Neural cell (in vitro differentiated cells): ENCODE results near the gene LPP. TPM values are rescaled to one million over a fixed set of nuclear protein-coding genes. Genes with fewer than 3 reads are reported as not detected.
"Not testable (repeated sequence)": the region's sequence is repeated elsewhere in the genome, so short reads cannot be mapped to it uniquely, and the experiment has no call there.

ENCODE experiments used
- H2AFZ ChIP-seq: fragments of 200-600, 300-800 bp; sonication (generic), shearing (Covaris generic); 2 replicates; pipeline ENCODE4 v1.6.0; 2014; ENCODE audit warnings: low read depth, mild to moderate bottlenecking, antibody characterized with exemption, low read length, moderate library complexity
- H3F3A ChIP-seq: fragments of 200-600 bp; shearing (Covaris generic); 2 replicates; pipeline ENCODE4 v1.6.1; 2016; ENCODE audit warnings: mild to moderate bottlenecking, moderate library complexity, mixed read lengths, antibody characterized with exemption, low read length; ENCODE audit not compliant: insufficient read depth, poor library complexity, severe bottlenecking
- H3K27ac ChIP-seq: fragments of 200-600, 300-800 bp; sonication (generic), shearing (Covaris generic); 2 replicates; pipeline ENCODE4 v1.5.1; 2014; ENCODE audit warnings: mild to moderate bottlenecking, low read length, moderate library complexity
- H3K27me3 ChIP-seq: fragments of 300-800, 200-600 bp; sonication (generic), shearing (Covaris generic); 2 replicates; pipeline ENCODE4 v1.6.0; 2014; ENCODE audit warnings: mild to moderate bottlenecking, low read depth, low read length, moderate library complexity; ENCODE audit not compliant: insufficient read depth
- H3K36me3 ChIP-seq: fragments of 300-800, 200-600 bp; sonication (generic), shearing (Covaris generic); 2 replicates; pipeline ENCODE4 v1.5.1; 2014; ENCODE audit warnings: mild to moderate bottlenecking, antibody characterized with exemption, low read length, moderate library complexity; ENCODE audit not compliant: insufficient read depth
- H3K4me2 ChIP-seq: fragments of 300-800, 200-600 bp; sonication (generic), shearing (Covaris generic); 2 replicates; pipeline ENCODE4 v1.6.0; 2014; ENCODE audit warnings: mild to moderate bottlenecking, low read length
- H3K4me3 ChIP-seq: fragments of 300-800, 200-600 bp; sonication (generic), shearing (Covaris generic); 2 replicates; pipeline ENCODE4 v1.5.1; 2014; ENCODE audit warnings: mild to moderate bottlenecking, low read length, moderate library complexity
- H3K79me2 ChIP-seq: fragments of 200-600 bp; shearing (Covaris generic); replicated peaks from 2 replicates; pipeline ENCODE4 v1.6.0; 2014; ENCODE audit warnings: mild to moderate bottlenecking, low read length, moderate library complexity; ENCODE audit not compliant: insufficient read depth
- H3K9ac ChIP-seq: fragments of 300-800, 200-600 bp; sonication (generic), shearing (Covaris generic); 2 replicates; pipeline ENCODE4 v1.6.1; 2016; ENCODE audit warnings: mild to moderate bottlenecking, low read length, mixed read lengths
- H3K9me2 ChIP-seq: fragments of 200-600 bp; shearing (Covaris generic); 2 replicates; pipeline ENCODE4 v1.6.1; 2016; ENCODE audit warnings: mild to moderate bottlenecking, low read length, mixed read lengths; ENCODE audit not compliant: insufficient read depth
- H3K9me3 ChIP-seq: fragments of 200-600, 300-800 bp; sonication (generic), shearing (Covaris generic); 2 replicates; pipeline ENCODE4 v1.6.1; 2016; ENCODE audit warnings: mild to moderate bottlenecking, mixed run types, low read length, moderate library complexity, mixed read lengths
- H4K20me1 ChIP-seq: fragments of 200-600 bp; shearing (Covaris generic); 2 replicates; pipeline ENCODE4 v1.6.1; 2016; ENCODE audit warnings: mild to moderate bottlenecking, mixed run types; ENCODE audit not compliant: insufficient read depth
- CTCF ChIP-seq: fragments of 450-650 bp; IDR thresholded peaks from 2 replicates; pipeline ENCODE4 v1.5.1; 2014; ENCODE audit warnings: antibody characterized with exemption, mild to moderate bottlenecking, moderate library complexity; ENCODE audit not compliant: poor library complexity, severe bottlenecking
- EP300 ChIP-seq: fragments of 450-650 bp; conservative IDR thresholded peaks from 2 replicates; pipeline ENCODE4 v1.6.1; 2014; ENCODE audit warnings: antibody characterized with exemption, mild to moderate bottlenecking, moderate library complexity; ENCODE audit not compliant: poor library complexity, severe bottlenecking
- EZH2 ChIP-seq: fragments of 200-600, 300-800 bp; shearing (Covaris generic), sonication (generic); IDR thresholded peaks from 2 replicates; pipeline ENCODE4 v1.6.1; 2014; ENCODE audit warnings: antibody characterized with exemption, low read length, borderline replicate concordance, mild to moderate bottlenecking; ENCODE audit not compliant: insufficient read depth, poor library complexity, severe bottlenecking
- MXI1 ChIP-seq: fragments of 450-650 bp; conservative IDR thresholded peaks from 2 replicates; pipeline ENCODE4 v1.6.1; 2014; ENCODE audit warnings: antibody characterized with exemption, mild to moderate bottlenecking; ENCODE audit not compliant: poor library complexity, severe bottlenecking
- POLR2AphosphoS5 ChIP-seq: IDR thresholded peaks from 2 replicates; pipeline ENCODE4 v1.6.1; 2012
- RAD21 ChIP-seq: fragments of 450-650 bp; conservative IDR thresholded peaks from 2 replicates; pipeline ENCODE4 v1.6.1; 2014; ENCODE audit warnings: antibody characterized with exemption, mild to moderate bottlenecking, moderate library complexity
- SMC3 ChIP-seq: fragments of 450-650 bp; conservative IDR thresholded peaks from 2 replicates; pipeline ENCODE4 v1.6.1; 2014; ENCODE audit warnings: antibody characterized with exemption, mild to moderate bottlenecking, moderate library complexity; ENCODE audit not compliant: poor library complexity
- TAF1 ChIP-seq: IDR thresholded peaks from 2 replicates; pipeline ENCODE4 v1.6.1; 2012; ENCODE audit warnings: low read depth
- polyA plus RNA-seq: library from polyadenylated mRNA; depleted of rRNA; stranded (reverse); fragments of >200 nt; gene quantifications from 2 replicates; pipeline ENCODE4 v1.2.3, GENCODE V29; 2014
- TF ChIP-seq, protein P1 (sequence below): IDR thresholded peaks from 2 replicates; pipeline ENCODE4 v1.6.1; 2012; ENCODE audit warnings: borderline replicate concordance

LPP gene
- polyA plus RNA-seq, 1 donor from 2014 or later = 3.0 TPM

- no peak overlapping the region for H3K9ac ChIP-seq
- no peak for TF ChIP-seq EZH2
- no peak for TF ChIP-seq EP300
- no peak for TF ChIP-seq RAD21
- no peak for TF ChIP-seq MXI1
- TF ChIP-seq TAF1 = no peak
- no peak for TF ChIP-seq CTCF
- TF ChIP-seq, protein P1, sequence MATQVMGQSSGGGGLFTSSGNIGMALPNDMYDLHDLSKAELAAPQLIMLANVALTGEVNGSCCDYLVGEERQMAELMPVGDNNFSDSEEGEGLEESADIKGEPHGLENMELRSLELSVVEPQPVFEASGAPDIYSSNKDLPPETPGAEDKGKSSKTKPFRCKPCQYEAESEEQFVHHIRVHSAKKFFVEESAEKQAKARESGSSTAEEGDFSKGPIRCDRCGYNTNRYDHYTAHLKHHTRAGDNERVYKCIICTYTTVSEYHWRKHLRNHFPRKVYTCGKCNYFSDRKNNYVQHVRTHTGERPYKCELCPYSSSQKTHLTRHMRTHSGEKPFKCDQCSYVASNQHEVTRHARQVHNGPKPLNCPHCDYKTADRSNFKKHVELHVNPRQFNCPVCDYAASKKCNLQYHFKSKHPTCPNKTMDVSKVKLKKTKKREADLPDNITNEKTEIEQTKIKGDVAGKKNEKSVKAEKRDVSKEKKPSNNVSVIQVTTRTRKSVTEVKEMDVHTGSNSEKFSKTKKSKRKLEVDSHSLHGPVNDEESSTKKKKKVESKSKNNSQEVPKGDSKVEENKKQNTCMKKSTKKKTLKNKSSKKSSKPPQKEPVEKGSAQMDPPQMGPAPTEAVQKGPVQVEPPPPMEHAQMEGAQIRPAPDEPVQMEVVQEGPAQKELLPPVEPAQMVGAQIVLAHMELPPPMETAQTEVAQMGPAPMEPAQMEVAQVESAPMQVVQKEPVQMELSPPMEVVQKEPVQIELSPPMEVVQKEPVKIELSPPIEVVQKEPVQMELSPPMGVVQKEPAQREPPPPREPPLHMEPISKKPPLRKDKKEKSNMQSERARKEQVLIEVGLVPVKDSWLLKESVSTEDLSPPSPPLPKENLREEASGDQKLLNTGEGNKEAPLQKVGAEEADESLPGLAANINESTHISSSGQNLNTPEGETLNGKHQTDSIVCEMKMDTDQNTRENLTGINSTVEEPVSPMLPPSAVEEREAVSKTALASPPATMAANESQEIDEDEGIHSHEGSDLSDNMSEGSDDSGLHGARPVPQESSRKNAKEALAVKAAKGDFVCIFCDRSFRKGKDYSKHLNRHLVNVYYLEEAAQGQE = no peak
- TF ChIP-seq SMC3 = no peak
- TF ChIP-seq POLR2AphosphoS5 = no peak
Observed at GRCh38 chr3:188126934-188127333, 27.0 kb upstream of the LPP start.

GRCh38 chr3:188128905-188129304 lies 25.1 kb upstream of the LPP start:
- Histone ChIP-seq H3K9me2 (no peaks in the 10 kb centered on the region), H2AFZ (no peak overlapping the region), H3K4me2 (no peak overlapping the region), H3K27me3 (no peaks in the 10 kb centered on the region), H3F3A (no peaks in the 10 kb centered on the region), H3K27ac (no peak overlapping the region), H3K4me3 (no peak overlapping the region), H3K36me3 (no peaks in the 10 kb centered on the region), H3K9me3 (no peaks in the 10 kb centered on the region), H3K79me2 (no peaks in the 10 kb centered on the region), H4K20me1 (no peaks in the 10 kb centered on the region), H3K9ac (no peak overlapping the region)
- TF ChIP-seq, protein P1 = no peak
- TF ChIP-seq TAF1 = no peak
- TF ChIP-seq EP300 = no peak
- no peak for TF ChIP-seq CTCF
- no peak for TF ChIP-seq SMC3
- TF ChIP-seq POLR2AphosphoS5 = no peak
- TF ChIP-seq MXI1 = no peak
- no peak for TF ChIP-seq RAD21
- no peak for TF ChIP-seq EZH2

More at GRCh38 chr3:188126934-188127333, 27.0 kb upstream of the LPP start:
- Histone ChIP-seq H3K27me3 (no peaks in the 10 kb centered on the region), H2AFZ (no peak overlapping the region), H3K9me2 (no peaks in the 10 kb centered on the region), H3K4me3 (no peak overlapping the region), H3K4me2 (no peak overlapping the region), H3F3A (no peaks in the 10 kb centered on the region), H3K36me3 (no peaks in the 10 kb centered on the region), H3K79me2 (no peaks in the 10 kb centered on the region), H3K9me3 (no peaks in the 10 kb centered on the region), H3K27ac (no peak overlapping the region), H4K20me1 (no peaks in the 10 kb centered on the region)

- H3K27ac ChIP-seq, H3K27me3 ChIP-seq, H4K20me1 ChIP-seq, H3K4me2 ChIP-seq, H2AFZ ChIP-seq, H3K4me3 ChIP-seq, H3K79me2 ChIP-seq, H3K9me2 ChIP-seq, H3K9ac ChIP-seq, H3K9me3 ChIP-seq, H3F3A ChIP-seq, H3K36me3 ChIP-seq: not testable (repeated sequence)
Observed at GRCh38 chr3:188131023-188131422, 22.9 kb upstream of the LPP start.
